Hepatocyte (in vitro differentiated cells): ENCODE measurements around the gene CCDC174.

Experiments
- CTCF ChIP-seq: fragments of 200-600 bp; sonication (generic); IDR thresholded peaks from 2 replicates; pipeline ENCODE4 v1.5.1; 2016; ENCODE audit warnings: antibody characterized with exemption, mild to moderate bottlenecking; ENCODE audit not compliant: poor library complexity
- EZH2 ChIP-seq: fragments of 200-600 bp; sonication (generic); IDR thresholded peaks from 2 replicates; pipeline ENCODE4 v1.6.1; 2016; ENCODE audit warnings: antibody characterized with exemption, mild to moderate bottlenecking, borderline replicate concordance

DNA sequence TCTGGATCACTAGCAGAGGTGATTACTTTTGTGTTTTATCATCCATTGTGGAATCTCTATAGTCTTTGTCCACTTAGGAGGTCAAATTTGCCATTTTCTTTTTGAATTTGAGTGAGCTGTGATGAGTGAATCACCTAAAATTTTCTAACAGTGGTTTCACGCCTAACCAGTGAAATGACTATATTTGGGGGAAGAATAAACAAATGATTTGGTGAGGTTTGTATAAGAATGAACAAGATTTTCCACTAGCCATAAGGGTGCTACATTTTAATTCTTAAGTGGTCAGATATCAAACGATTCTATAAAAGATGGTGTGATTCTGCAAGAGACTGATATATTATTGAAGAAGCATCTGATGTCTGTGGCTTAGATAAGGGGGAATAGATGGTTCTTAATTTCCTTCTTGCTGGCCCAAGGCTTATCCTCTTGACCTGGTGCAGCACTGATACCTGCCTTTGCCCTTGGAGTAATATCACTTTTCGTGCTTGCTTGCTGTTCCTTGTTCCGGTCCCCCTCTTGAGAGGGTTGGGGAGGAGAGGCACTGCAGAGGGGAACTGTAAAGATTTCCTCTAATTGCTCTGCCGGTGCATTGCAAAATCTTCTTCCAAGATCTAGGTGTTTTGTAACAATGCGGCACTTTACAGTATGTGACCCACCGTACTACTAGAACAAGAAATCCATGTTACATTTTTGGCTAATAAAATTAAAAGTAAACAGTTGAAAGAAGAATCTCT is 37.9 kb downstream of the CCDC174 start:
- TF ChIP-seq CTCF = no peak
- no peak for TF ChIP-seq EZH2
